Inflammatory macrophage treated with lipopolysaccharide for 4 hours (primary cell): ENCODE data around the gene BMX.

Source experiments
- DNase-seq: peaks from one replicate; pipeline ENCODE4 v3.0.0-alpha.2; 2020

The BMX gene

DNA sequence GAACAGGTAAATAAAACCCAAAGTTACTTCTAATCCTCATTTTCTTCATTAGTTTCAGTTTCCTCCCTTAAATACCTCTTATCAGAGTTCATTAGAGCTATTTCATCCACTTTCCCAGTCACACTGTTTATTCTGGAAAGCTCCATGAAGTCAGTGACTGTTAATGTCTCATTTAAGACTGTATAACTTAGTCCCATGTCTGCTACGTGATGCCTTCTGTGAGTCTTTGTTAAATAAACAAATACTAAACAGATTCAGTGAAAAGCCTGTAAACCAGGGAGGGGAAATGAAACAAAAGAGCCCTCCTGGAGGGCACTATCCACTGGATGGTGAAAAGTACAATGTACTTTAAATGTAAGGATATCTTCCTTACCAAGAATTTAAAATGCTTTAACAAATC, 75.4 kb downstream of the BMX start:
- no peak for DNase-seq

- DNase-seq = no peak
Measured at GRCh38 chrX:15579778-15580747, 79.5 kb downstream of the BMX start.

DNA sequence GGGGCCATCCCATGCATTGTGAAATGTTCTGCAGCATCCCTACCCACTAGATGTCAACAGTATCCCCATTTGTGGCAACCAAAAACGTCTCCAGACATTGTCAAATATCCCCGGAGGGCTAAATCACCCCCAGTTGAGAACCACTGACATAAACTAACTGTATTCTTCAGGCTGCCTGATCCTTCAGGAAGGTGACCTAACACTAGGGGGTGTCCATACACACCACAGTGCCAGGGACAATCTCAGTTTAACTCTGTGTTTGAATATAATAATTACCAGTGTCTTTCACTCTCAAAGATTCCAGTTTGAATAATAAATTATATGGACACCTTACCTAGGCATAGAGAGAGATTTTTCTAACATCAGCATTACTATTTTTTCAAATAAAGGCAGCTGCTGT, 93.8 kb downstream of the BMX start:
- DNase-seq = no peak

DNA sequence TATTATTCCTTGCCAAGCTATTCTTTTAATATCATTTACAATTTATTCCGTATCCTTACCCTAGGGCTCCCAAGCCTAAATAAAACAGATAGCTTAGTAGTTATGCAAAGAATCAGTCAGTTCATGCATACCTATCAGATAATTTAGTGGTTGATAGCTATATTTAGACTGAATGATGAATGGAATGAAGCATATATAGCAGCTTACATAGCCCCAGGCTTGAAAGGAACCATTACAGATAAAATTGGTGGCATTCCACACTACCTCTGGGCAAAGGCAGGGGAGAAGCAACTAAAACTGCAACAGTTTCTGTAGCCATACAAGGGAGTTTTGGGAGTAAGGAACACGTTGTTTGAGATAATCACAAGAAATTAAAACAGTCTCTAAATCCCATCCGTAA, 97.4 kb downstream of the BMX start:
- no peak for DNase-seq

GRCh38 chrX:15599461-15599860, 98.9 kb downstream of the BMX start:
- DNase-seq = no peak

- DNase-seq = no peak
Measured at GRCh38 chrX:15600049-15600448, 99.4 kb downstream of the BMX start.

GRCh38 chrX:15600745-15601144, 100.1 kb downstream of the BMX start, which contains the start of gene ACE2:
Gene ACE2 (minus strand): TSS chrX:15600960. CDS start chrX:15600911, 49 bp downstream.
- no peak for DNase-seq

- no peak for DNase-seq
Measured at GRCh38 chrX:15601932-15602331, 101.3 kb downstream of the BMX start.

- no peak for DNase-seq
Measured at GRCh38 chrX:15602761-15603160, 102.2 kb downstream of the BMX start.

DNA sequence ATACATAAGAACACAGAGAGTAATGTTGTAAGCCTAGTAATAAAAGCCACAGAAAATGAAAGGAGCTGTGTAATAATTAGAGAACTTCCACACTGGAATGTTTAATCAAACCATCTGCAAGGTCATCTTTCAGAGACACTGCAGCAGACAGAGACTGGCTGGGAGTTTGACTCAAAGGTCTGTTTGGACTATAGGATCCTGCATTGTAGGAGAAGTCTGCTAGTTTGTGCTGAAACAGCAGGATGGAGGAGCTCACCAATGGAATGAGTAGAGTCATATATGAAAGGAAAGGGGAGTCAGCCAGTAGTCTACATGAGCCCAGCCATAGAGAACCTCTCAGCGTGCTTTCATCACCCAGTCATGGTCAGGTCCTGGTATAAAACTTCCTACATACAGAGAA, 104.6 kb downstream of the BMX start:
- DNase-seq = no peak
